GM23338 (cell line): ENCODE results near the gene SORBS2. TPM values are rescaled to one million over a fixed set of nuclear protein-coding genes. Genes with fewer than 3 reads are reported as not detected.

Experiments used
- ATAC-seq: fragments of 200-7000 bp; cut with Tn5 transposase; 3 replicates; pipeline ENCODE4 v1.9.1; 2020
- DNase-seq: peaks from one replicate; pipeline ENCODE4 v3.0.0-alpha.2; 2015; ENCODE audit warnings: low spot score
- H2AFZ ChIP-seq: fragments of 200-600 bp; sonication (generic); 2 replicates; pipeline ENCODE4 v1.8.0; 2016; ENCODE audit warnings: antibody characterized with exemption, mild to moderate bottlenecking, moderate library complexity
- H3F3A ChIP-seq: fragments of 200-600 bp; sonication (generic); replicated peaks from 2 replicates; pipeline ENCODE4 v1.8.0; 2017; ENCODE audit warnings: antibody characterized with exemption, mixed run types, low read depth
- H3K27ac ChIP-seq: fragments of 200-600 bp; sonication (generic); 2 replicates; pipeline ENCODE4 v1.6.1; 2016; ENCODE audit warnings: low read depth
- H3K27me3 ChIP-seq: fragments of 200-600 bp; sonication (generic); 2 replicates; pipeline ENCODE4 v1.8.0; 2016; ENCODE audit warnings: mild to moderate bottlenecking, mixed run types, moderate library complexity; ENCODE audit not compliant: insufficient read depth
- H3K36me3 ChIP-seq: fragments of 200-600 bp; sonication (generic); 2 replicates; pipeline ENCODE4 v1.8.0; 2016; ENCODE audit warnings: mild to moderate bottlenecking; ENCODE audit not compliant: insufficient read depth
- H3K4me1 ChIP-seq: fragments of 200-600 bp; sonication (generic); 2 replicates; pipeline ENCODE4 v1.8.0; 2016; ENCODE audit warnings: mild to moderate bottlenecking, moderate library complexity; ENCODE audit not compliant: insufficient read depth
- H3K4me2 ChIP-seq: fragments of 200-600 bp; sonication (generic); 2 replicates; pipeline ENCODE4 v1.7.1; 2017; ENCODE audit warnings: mixed run types
- H3K4me3 ChIP-seq: fragments of 200-600 bp; sonication (generic); 2 replicates; pipeline ENCODE4 v1.6.1; 2016; ENCODE audit warnings: mixed run types
- H3K79me2 ChIP-seq: fragments of 200-600 bp; sonication (generic); replicated peaks from 2 replicates; pipeline ENCODE4 v1.8.0; 2017; ENCODE audit warnings: mild to moderate bottlenecking; ENCODE audit not compliant: insufficient read depth
- H3K9me2 ChIP-seq: fragments of 200-600 bp; sonication (generic); 2 replicates; pipeline ENCODE4 v1.8.0; 2017; ENCODE audit not compliant: insufficient read depth
- H4K20me1 ChIP-seq: fragments of 200-600 bp; sonication (generic); replicated peaks from 2 replicates; pipeline ENCODE4 v1.8.0; 2017; ENCODE audit warnings: mild to moderate bottlenecking; ENCODE audit not compliant: insufficient read depth
- H3K27ac Mint-ChIP-seq: 2 replicates; pipeline ENCODE4 v1.8.0; 2020; ENCODE audit warnings: inconsistent platforms, mild to moderate bottlenecking, moderate library complexity, mixed read lengths
- H3K27me3 Mint-ChIP-seq: 3 replicates; pipeline ENCODE4 v1.8.0; 2022; ENCODE audit warnings: low read depth, mild to moderate bottlenecking, moderate library complexity, mixed read lengths, inconsistent platforms; ENCODE audit not compliant: insufficient read depth, poor library complexity
- H3K36me3 Mint-ChIP-seq: 3 replicates; pipeline ENCODE4 v1.8.0; 2021; ENCODE audit warnings: low read depth, mild to moderate bottlenecking, inconsistent platforms, moderate library complexity, mixed read lengths
- H3K4me1 Mint-ChIP-seq: 3 replicates; pipeline ENCODE4 v1.8.0; 2020; ENCODE audit warnings: mild to moderate bottlenecking, inconsistent platforms, mixed read lengths
- H3K4me3 Mint-ChIP-seq: 3 replicates; pipeline ENCODE4 v1.8.0; 2021; ENCODE audit warnings: moderate library complexity, mild to moderate bottlenecking, inconsistent platforms, mixed read lengths
- H3K9me3 Mint-ChIP-seq: 3 replicates; pipeline ENCODE4 v1.8.0; 2020; ENCODE audit warnings: moderate library complexity, mild to moderate bottlenecking, inconsistent platforms, mixed read lengths
- CREB1 ChIP-seq: fragments of 250-450 bp; sonication (Bioruptor Pico); IDR thresholded peaks from 2 replicates; pipeline ENCODE4 v1.5.0; 2020; ENCODE audit warnings: low read depth, mild to moderate bottlenecking, moderate library complexity
- EZH2 ChIP-seq: fragments of 200-600 bp; sonication (generic); IDR thresholded peaks from one replicate; pipeline ENCODE4 v1.8.0; 2017; ENCODE audit warnings: antibody characterized with exemption, mild to moderate bottlenecking, low read depth; ENCODE audit not compliant: unreplicated experiment
- EZH2phosphoT487 ChIP-seq: fragments of 200-600 bp; sonication (generic); IDR thresholded peaks from one replicate; pipeline ENCODE4 v1.8.1; 2018; ENCODE audit warnings: antibody characterized with exemption; ENCODE audit not compliant: unreplicated experiment
- JUNB ChIP-seq: IDR thresholded peaks from one replicate; pipeline ENCODE4 v1.6.1; 2016; ENCODE audit warnings: antibody characterized with exemption; ENCODE audit not compliant: unreplicated experiment
- NANOG ChIP-seq: IDR thresholded peaks from 2 replicates; pipeline ENCODE4 v1.6.1; 2016; ENCODE audit warnings: antibody characterized with exemption, borderline replicate concordance
- POLR2AphosphoS5 ChIP-seq: IDR thresholded peaks from 2 replicates; pipeline ENCODE4 v1.6.1; 2016; ENCODE audit warnings: antibody characterized with exemption, low read depth
- STAT1 ChIP-seq: IDR thresholded peaks from one replicate; pipeline ENCODE4 v1.6.1; 2016; ENCODE audit warnings: antibody characterized with exemption; ENCODE audit not compliant: unreplicated experiment
- ZNF114 ChIP-seq: fragments of 250-450 bp; sonication (Bioruptor Pico); IDR thresholded peaks from 2 replicates; pipeline ENCODE4 v1.5.0; 2020; ENCODE audit warnings: mild to moderate bottlenecking, moderate library complexity
- ZNF331 ChIP-seq: fragments of 250-450 bp; sonication (Bioruptor Pico); IDR thresholded peaks from 2 replicates; pipeline ENCODE4 v1.5.0; 2020; ENCODE audit warnings: low read depth, mild to moderate bottlenecking, moderate library complexity
- polyA plus RNA-seq: library from polyadenylated mRNA; unstranded; fragments of >200 nt; fragmentation: Nextera tagmentation; extraction: Ambion mirVana; gene quantifications from 2 replicates; pipeline ENCODE4 v1.2.1, GENCODE V29; 2016
- total RNA-seq: library from RNA; depleted of rRNA; stranded (reverse); fragments of >200 nt; shearing (Covaris generic); gene quantifications from 2 replicates; pipeline ENCODE4 v1.2.3, GENCODE V29; 2014
- TF ChIP-seq, protein P1 (sequence below): IDR thresholded peaks from 2 replicates; pipeline ENCODE4 v1.6.1; 2016; ENCODE audit warnings: antibody characterized with exemption
- TF ChIP-seq, protein P2 (sequence below): fragments of 250-450 bp; sonication (Bioruptor Pico); IDR thresholded peaks from 2 replicates; pipeline ENCODE4 v1.5.0; 2020; ENCODE audit warnings: mild to moderate bottlenecking, moderate library complexity
- TF ChIP-seq, protein P3 (sequence below), 2 experiments: fragments of 200-600 bp in 1 of 2; sonication (generic) in 1 of 2; conservative IDR thresholded peaks; 2 replicates each; pipeline versions ENCODE4 v1.5.1 to v1.6.1; 2016 to 2017; ENCODE audit warnings: antibody characterized with exemption in 2 of 2, low read depth in 2 of 2, mild to moderate bottlenecking in 2 of 2, moderate library complexity in 1 of 2
- TF ChIP-seq, protein P4 (sequence below): IDR thresholded peaks from one replicate; pipeline ENCODE4 v1.6.1; 2018; ENCODE audit warnings: antibody characterized with exemption; ENCODE audit not compliant: unreplicated experiment

Gene SORBS2
- total and polyA plus RNA-seq, 2 experiments from 2014 or later, result 17.8 to 27.6 TPM

DNA sequence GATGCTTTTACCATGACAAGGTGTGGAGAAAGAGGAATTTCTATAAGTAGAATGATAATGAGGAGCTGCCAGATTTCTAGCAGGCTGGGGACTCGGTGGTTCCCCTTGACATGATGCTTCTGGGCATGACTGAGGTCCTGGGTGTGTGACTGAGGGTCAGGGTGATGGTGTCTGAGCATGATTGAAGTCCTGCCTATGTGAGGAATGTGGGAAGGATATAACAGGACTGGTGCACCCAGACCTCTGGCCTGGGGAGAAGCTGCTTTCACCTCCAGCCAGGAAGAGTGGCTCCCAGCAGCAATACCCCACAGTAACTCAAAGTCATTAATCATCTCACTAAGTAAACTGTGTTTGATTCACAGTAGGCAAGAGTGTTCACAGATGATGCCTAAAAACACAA is 17.4 kb downstream of the SORBS2 start:
- Histone ChIP-seq H3F3A (no peaks in the 10 kb centered on the region), H2AFZ (no peak overlapping the region), H3K4me3 (no peak overlapping the region), H3K4me1 (no peaks in the 10 kb centered on the region), H3K9me2 (no peaks in the 10 kb centered on the region), H3K4me2 (no peak overlapping the region), H3K36me3 (no peaks in the 10 kb centered on the region), H3K79me2 (no peaks in the 10 kb centered on the region), H3K27ac (no peak overlapping the region), H3K27me3 (no peaks in the 10 kb centered on the region), H4K20me1 (no peaks in the 10 kb centered on the region)
- ATAC-seq, result no peak
- TF ChIP-seq POLR2AphosphoS5, result no peak
- no peak for TF ChIP-seq CREB1 (CRISPR knock-in tag)
- TF ChIP-seq, protein P1, sequence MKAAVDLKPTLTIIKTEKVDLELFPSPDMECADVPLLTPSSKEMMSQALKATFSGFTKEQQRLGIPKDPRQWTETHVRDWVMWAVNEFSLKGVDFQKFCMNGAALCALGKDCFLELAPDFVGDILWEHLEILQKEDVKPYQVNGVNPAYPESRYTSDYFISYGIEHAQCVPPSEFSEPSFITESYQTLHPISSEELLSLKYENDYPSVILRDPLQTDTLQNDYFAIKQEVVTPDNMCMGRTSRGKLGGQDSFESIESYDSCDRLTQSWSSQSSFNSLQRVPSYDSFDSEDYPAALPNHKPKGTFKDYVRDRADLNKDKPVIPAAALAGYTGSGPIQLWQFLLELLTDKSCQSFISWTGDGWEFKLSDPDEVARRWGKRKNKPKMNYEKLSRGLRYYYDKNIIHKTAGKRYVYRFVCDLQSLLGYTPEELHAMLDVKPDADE, result no peak
- TF ChIP-seq, protein P2, sequence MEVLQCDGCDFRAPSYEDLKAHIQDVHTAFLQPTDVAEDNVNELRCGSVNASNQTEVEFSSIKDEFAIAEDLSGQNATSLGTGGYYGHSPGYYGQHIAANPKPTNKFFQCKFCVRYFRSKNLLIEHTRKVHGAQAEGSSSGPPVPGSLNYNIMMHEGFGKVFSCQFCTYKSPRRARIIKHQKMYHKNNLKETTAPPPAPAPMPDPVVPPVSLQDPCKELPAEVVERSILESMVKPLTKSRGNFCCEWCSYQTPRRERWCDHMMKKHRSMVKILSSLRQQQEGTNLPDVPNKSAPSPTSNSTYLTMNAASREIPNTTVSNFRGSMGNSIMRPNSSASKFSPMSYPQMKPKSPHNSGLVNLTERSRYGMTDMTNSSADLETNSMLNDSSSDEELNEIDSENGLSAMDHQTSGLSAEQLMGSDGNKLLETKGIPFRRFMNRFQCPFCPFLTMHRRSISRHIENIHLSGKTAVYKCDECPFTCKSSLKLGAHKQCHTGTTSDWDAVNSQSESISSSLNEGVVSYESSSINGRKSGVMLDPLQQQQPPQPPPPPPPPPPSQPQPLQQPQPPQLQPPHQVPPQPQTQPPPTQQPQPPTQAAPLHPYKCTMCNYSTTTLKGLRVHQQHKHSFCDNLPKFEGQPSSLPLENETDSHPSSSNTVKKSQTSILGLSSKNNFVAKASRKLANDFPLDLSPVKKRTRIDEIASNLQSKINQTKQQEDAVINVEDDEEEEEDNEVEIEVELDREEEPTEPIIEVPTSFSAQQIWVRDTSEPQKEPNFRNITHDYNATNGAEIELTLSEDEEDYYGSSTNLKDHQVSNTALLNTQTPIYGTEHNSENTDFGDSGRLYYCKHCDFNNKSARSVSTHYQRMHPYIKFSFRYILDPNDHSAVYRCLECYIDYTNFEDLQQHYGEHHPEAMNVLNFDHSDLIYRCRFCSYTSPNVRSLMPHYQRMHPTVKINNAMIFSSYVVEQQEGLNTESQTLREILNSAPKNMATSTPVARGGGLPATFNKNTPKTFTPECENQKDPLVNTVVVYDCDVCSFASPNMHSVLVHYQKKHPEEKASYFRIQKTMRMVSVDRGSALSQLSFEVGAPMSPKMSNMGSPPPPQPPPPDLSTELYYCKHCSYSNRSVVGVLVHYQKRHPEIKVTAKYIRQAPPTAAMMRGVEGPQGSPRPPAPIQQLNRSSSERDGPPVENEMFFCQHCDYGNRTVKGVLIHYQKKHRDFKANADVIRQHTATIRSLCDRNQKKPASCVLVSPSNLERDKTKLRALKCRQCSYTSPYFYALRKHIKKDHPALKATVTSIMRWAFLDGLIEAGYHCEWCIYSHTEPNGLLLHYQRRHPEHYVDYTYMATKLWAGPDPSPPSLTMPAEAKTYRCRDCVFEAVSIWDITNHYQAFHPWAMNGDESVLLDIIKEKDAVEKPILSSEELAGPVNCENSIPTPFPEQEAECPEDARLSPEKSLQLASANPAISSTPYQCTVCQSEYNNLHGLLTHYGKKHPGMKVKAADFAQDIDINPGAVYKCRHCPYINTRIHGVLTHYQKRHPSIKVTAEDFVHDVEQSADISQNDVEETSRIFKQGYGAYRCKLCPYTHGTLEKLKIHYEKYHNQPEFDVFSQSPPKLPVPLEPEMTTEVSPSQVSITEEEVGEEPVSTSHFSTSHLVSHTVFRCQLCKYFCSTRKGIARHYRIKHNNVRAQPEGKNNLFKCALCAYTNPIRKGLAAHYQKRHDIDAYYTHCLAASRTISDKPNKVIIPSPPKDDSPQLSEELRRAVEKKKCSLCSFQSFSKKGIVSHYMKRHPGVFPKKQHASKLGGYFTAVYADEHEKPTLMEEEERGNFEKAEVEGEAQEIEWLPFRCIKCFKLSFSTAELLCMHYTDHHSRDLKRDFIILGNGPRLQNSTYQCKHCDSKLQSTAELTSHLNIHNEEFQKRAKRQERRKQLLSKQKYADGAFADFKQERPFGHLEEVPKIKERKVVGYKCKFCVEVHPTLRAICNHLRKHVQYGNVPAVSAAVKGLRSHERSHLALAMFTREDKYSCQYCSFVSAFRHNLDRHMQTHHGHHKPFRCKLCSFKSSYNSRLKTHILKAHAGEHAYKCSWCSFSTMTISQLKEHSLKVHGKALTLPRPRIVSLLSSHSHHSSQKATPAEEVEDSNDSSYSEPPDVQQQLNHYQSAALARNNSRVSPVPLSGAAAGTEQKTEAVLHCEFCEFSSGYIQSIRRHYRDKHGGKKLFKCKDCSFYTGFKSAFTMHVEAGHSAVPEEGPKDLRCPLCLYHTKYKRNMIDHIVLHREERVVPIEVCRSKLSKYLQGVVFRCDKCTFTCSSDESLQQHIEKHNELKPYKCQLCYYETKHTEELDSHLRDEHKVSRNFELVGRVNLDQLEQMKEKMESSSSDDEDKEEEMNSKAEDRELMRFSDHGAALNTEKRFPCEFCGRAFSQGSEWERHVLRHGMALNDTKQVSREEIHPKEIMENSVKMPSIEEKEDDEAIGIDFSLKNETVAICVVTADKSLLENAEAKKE (CRISPR knock-in tag), result no peak
- TF ChIP-seq ZNF114 (CRISPR knock-in tag), result no peak
- no peak for TF ChIP-seq EZH2phosphoT487
- no peak for TF ChIP-seq STAT1
- no peak for TF ChIP-seq JUNB
- TF ChIP-seq, protein P3, sequence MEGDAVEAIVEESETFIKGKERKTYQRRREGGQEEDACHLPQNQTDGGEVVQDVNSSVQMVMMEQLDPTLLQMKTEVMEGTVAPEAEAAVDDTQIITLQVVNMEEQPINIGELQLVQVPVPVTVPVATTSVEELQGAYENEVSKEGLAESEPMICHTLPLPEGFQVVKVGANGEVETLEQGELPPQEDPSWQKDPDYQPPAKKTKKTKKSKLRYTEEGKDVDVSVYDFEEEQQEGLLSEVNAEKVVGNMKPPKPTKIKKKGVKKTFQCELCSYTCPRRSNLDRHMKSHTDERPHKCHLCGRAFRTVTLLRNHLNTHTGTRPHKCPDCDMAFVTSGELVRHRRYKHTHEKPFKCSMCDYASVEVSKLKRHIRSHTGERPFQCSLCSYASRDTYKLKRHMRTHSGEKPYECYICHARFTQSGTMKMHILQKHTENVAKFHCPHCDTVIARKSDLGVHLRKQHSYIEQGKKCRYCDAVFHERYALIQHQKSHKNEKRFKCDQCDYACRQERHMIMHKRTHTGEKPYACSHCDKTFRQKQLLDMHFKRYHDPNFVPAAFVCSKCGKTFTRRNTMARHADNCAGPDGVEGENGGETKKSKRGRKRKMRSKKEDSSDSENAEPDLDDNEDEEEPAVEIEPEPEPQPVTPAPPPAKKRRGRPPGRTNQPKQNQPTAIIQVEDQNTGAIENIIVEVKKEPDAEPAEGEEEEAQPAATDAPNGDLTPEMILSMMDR (conservative IDR thresholded peaks at IDR 0.05; ENCODE audit: low read depth in 2 of 2), result no peak
- TF ChIP-seq, protein P4, sequence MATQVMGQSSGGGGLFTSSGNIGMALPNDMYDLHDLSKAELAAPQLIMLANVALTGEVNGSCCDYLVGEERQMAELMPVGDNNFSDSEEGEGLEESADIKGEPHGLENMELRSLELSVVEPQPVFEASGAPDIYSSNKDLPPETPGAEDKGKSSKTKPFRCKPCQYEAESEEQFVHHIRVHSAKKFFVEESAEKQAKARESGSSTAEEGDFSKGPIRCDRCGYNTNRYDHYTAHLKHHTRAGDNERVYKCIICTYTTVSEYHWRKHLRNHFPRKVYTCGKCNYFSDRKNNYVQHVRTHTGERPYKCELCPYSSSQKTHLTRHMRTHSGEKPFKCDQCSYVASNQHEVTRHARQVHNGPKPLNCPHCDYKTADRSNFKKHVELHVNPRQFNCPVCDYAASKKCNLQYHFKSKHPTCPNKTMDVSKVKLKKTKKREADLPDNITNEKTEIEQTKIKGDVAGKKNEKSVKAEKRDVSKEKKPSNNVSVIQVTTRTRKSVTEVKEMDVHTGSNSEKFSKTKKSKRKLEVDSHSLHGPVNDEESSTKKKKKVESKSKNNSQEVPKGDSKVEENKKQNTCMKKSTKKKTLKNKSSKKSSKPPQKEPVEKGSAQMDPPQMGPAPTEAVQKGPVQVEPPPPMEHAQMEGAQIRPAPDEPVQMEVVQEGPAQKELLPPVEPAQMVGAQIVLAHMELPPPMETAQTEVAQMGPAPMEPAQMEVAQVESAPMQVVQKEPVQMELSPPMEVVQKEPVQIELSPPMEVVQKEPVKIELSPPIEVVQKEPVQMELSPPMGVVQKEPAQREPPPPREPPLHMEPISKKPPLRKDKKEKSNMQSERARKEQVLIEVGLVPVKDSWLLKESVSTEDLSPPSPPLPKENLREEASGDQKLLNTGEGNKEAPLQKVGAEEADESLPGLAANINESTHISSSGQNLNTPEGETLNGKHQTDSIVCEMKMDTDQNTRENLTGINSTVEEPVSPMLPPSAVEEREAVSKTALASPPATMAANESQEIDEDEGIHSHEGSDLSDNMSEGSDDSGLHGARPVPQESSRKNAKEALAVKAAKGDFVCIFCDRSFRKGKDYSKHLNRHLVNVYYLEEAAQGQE, result no peak
- TF ChIP-seq ZNF331 (CRISPR knock-in tag), result no peak
- TF ChIP-seq EZH2, result no peak
- TF ChIP-seq NANOG, result no peak
- no peak overlapping the region for H3K27ac Mint-ChIP-seq
- peaks cover 4% of the 10 kb centered on the region for H3K27me3 Mint-ChIP-seq
- no peak for DNase-seq
- H3K9me3 Mint-ChIP-seq, result no peaks in the 10 kb centered on the region
- no peaks in the 10 kb centered on the region; the same call in 2 of the 3 replicates for H3K36me3 Mint-ChIP-seq
- no peak overlapping the region for H3K4me3 Mint-ChIP-seq
- peaks cover 5% of the 10 kb centered on the region; the same call in 2 of the 3 replicates for H3K4me1 Mint-ChIP-seq
